Middle frontal gyrus (tissue), 1 donor: ENCODE results near the gene CAMTA1.

Source experiments
- DNase-seq: peaks from one replicate; pipeline ENCODE4 v3.0.0-alpha.2; 2015; ENCODE audit warnings: low spot score; ENCODE audit errors: extremely low spot score

CAMTA1 gene

GRCh38 chr1:7004181-7004580, 218.9 kb downstream of the CAMTA1 start:
- DNase-seq = no peak

GRCh38 chr1:7005762-7006161, 220.5 kb downstream of the CAMTA1 start:
- DNase-seq = no peak

GRCh38 chr1:7006996-7007871, 222.0 kb downstream of the CAMTA1 start:
- DNase-seq = no peak

GRCh38 chr1:7007902-7008301, 222.6 kb downstream of the CAMTA1 start:
- no peak for DNase-seq

GRCh38 chr1:7008331-7008730, 223.1 kb downstream of the CAMTA1 start:
- DNase-seq = no peak

GRCh38 chr1:7008975-7009740, 223.9 kb downstream of the CAMTA1 start:
- DNase-seq = no peak

- DNase-seq = no peak
Observed at GRCh38 chr1:7009741-7010525, 224.7 kb downstream of the CAMTA1 start.

GRCh38 chr1:7010534-7011200, 225.4 kb downstream of the CAMTA1 start:
- peak; percentile 39 for DNase-seq

GRCh38 chr1:7011826-7012225, 226.6 kb downstream of the CAMTA1 start:
- DNase-seq = no peak

- no peak for DNase-seq
Observed at GRCh38 chr1:7012461-7012924, 227.2 kb downstream of the CAMTA1 start.

GRCh38 chr1:7013833-7014639, 228.8 kb downstream of the CAMTA1 start:
- DNase-seq = no peak

GRCh38 chr1:7014640-7014930, 229.3 kb downstream of the CAMTA1 start:
- no peak for DNase-seq

- no peak for DNase-seq
Observed at GRCh38 chr1:7015022-7015421, 229.8 kb downstream of the CAMTA1 start.

GRCh38 chr1:7018351-7018750, 233.1 kb downstream of the CAMTA1 start:
- no peak for DNase-seq

- no peak for DNase-seq
Observed at GRCh38 chr1:7018826-7019225, 233.6 kb downstream of the CAMTA1 start.

GRCh38 chr1:7019510-7019909, 234.3 kb downstream of the CAMTA1 start:
- no peak for DNase-seq

GRCh38 chr1:7022058-7022457, 236.8 kb downstream of the CAMTA1 start:
- no peak for DNase-seq

GRCh38 chr1:7025013-7025412, 239.8 kb downstream of the CAMTA1 start:
- no peak for DNase-seq

GRCh38 chr1:7026169-7026568, 240.9 kb downstream of the CAMTA1 start:
- no peak for DNase-seq

GRCh38 chr1:7032992-7033391, 247.7 kb downstream of the CAMTA1 start:
- no peak for DNase-seq
